ENCODE data around the gene TMEM43.

TMEM43 gene

DNA sequence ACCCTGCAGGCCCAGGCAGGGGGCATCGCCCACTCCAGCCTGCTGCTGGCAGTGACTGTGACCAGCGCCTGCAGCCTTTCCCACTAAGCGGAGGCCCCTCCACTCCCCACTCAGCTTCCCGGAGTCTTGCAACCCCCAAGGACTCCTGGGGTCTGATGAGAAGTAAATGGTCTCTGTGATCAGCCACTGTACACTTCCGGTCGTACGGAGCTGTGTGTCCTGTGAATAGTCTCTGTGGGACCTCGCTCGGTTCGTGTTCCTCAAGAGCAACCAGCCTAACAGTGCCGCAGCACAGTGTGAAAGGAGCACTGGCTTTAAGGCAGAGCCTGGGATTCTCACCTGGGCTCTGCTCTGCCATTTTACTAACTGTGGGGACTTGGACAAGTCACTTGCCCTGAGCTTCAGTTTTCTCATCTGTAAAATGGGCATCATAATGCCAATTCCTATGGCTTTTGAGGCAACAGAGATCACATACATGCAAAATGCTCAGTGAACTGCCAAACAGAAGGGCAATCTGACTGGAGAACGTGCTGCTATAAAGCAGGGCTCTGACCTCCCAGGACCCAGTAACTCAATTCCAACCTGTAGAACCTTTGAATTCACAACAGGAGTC is 26.7 kb downstream of the TMEM43 start:
- DNase-seq (ENCODE audit: low read depth in 2 of 2) = no peak

GRCh38 chr3:14152233-14152962 is 27.5 kb downstream of the TMEM43 start:
- no peak for DNase-seq (ENCODE audit: low read depth in 2 of 2)

GRCh38 chr3:14152963-14153355 is 28.1 kb downstream of the TMEM43 start:
- DNase-seq (ENCODE audit: low read depth in 2 of 2) = no peak

DNA sequence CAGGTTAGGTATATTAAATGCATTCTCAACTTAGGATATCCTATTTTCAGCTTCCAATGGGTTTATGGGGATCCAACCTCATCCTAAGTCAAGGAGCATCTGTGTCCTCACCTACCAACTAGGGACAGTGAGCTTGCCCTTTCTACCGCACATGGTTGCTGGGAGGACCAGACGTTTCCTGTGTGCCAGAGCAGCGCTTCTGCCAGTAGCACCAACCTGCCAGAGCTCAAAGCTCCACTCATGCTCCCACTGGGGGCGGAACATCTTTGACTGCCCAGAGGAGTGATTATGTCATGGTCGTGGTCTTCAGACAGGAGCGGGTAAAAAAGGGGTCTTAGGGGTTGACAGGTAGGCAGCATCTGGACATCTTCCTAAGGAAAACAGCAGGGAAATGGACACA is 28.8 kb downstream of the TMEM43 start:
- DNase-seq (ENCODE audit: low read depth in 2 of 2) = no peak

DNA sequence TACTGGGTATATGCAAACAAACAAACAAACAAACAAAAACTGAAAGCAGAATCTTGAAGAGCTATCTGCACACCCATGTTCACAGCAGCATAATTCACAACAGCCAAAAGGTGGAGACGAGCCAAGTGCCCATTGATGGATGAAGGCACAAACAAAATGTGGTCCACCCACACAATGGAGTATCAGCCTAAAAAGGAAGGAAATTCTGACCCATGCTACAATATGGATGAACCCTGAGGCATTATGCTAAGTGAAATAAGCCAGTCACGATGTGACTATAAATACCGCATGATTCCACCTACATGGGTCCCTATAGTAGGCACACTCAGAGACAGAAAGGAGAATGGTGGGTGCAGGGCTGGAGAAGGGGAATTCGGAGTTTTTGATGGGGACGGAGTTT is 29.4 kb downstream of the TMEM43 start:
- no peak for DNase-seq (ENCODE audit: low read depth in 2 of 2)

GRCh38 chr3:14154895-14155440 is 30.1 kb downstream of the TMEM43 start:
- no peak for DNase-seq (ENCODE audit: low read depth in 2 of 2)

DNA sequence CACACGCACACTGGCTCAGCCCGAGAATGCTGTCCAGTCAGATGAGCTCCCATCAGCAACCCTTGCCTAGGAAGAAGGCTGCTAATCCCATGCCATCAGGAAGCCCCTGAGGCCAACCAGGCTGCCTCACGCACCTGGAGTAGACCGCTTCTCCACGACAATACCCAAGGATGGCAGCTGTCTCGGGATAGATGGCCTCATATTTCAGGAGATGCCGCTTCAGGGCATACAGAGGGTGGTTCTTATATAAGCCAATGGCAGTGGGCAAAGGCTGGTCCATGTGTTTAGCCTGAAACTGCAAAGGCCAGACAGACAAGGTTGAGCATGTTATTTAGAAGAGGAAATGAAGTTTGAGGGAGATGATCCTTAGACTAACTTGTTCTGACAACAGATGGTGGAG is 31.3 kb downstream of the TMEM43 start:
- no peak for DNase-seq (ENCODE audit: low read depth in 2 of 2)

- no peak for DNase-seq (ENCODE audit: low read depth in 2 of 2)
These were observed 32.1 kb downstream of the TMEM43 start for GRCh38 chr3:14156843-14157561.

DNA sequence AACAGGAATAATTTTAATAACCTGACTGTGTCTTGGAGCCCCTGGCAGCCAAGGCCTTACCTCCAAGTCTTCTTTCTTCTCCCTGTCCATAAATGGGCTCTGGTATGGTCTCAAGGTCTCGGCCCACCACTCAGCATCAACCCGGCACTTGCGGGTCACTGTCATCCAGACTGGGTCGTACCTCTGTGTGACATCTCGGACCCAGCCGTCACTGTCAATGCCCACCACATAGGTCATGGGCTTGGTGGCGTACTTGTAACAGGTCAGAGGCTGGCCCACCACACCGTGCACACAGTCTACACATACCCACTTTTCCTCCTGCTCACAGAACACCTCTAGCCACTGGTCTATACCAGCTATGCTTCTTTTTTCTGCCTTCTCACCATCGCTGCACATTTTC is 33.1 kb downstream of the TMEM43 start:
- DNase-seq (ENCODE audit: low read depth in 2 of 2) = no peak

GRCh38 chr3:14158370-14158769 is 33.5 kb downstream of the TMEM43 start:
- DNase-seq (ENCODE audit: low read depth in 2 of 2) = no peak

GRCh38 chr3:14159426-14159825 is 34.6 kb downstream of the TMEM43 start:
- no peak for DNase-seq (ENCODE audit: low read depth in 2 of 2)

- no peak for DNase-seq (ENCODE audit: low read depth in 2 of 2)
These were observed 36.4 kb downstream of the TMEM43 start for GRCh38 chr3:14161282-14161681.

DNA sequence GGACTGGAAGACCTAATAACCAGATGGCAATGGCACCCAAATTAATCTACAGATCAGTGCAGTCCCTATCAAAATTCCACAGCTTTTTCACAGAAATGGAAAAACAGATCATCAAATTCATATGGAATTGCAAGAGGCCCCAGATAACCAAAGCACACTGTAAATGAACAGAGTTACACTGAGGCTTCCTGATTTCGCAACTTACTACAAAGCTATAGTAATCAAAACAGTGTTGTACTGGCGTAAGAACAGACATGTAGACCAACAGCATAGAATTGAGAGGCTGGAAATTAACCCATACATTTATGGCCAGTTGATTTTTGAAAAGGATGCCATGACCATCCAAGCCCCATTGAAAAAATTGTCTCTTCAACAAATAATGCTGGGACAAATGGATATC is 37.3 kb downstream of the TMEM43 start:
- no peak for DNase-seq (ENCODE audit: low read depth in 2 of 2)

DNA sequence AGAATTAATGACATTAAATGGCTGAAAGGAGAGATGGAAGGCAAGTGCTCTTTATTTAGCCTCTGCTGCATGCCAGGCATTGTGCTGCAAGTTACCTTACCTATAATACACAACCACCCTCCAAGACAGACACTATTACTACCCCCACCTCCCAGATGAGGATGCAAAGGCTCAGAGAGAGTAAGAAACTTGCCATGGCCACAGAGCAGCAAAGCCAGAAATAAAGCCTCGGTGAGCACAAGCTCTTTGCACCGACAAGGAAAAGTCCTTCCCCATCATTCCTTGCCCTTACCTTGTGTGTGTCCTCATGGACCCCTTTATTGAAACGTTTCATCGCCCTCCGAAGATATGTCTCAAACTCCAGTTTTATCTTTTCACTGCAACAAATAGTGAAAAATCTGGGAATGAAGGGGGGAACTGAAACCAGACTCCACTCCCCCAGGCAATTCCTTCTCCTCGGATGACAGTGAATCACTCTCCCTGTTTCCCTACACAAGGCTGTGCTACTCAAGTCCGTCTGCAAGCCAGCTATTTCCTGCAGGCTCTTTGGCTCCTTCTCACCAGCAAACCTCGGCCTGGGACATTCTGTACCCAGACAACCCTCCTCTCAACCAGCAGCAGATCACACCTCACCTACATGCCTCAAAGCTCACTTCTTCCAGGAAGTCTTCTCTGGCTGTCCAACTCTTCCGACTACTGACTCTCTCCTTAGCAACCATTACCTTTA is 42.2 kb downstream of the TMEM43 start:
- no peak for DNase-seq (ENCODE audit: low read depth in 2 of 2)

- DNase-seq (ENCODE audit: low read depth in 2 of 2) = no peak
These were observed 44.6 kb downstream of the TMEM43 start for GRCh38 chr3:14169435-14169834.

DNA sequence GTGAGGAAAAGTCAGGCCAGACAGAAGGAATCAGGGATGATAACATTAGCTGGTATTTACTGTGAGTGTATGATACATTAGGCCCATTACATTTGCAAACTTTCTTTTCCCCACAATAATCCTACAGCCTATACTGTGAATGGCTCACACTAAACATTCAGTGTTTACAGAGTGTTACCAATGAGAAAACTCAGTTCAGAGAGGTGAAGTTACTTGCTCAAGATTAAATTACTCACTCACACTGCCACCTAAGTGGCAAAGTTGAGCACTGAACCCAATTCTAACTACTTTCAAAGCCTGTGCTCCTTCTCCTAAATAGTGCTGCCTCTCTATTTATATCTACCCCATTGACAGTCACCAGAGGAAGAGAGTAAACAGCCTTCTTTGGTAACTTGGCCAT is 45.0 kb downstream of the TMEM43 start:
- no peak for DNase-seq (ENCODE audit: low read depth in 2 of 2)

- no peak for DNase-seq (ENCODE audit: low read depth in 2 of 2)
These were observed 45.8 kb downstream of the TMEM43 start for GRCh38 chr3:14170531-14171159.

- DNase-seq (ENCODE audit: low read depth in 2 of 2) = no peak
These were observed 47.6 kb downstream of the TMEM43 start for GRCh38 chr3:14172496-14172895.

DNA sequence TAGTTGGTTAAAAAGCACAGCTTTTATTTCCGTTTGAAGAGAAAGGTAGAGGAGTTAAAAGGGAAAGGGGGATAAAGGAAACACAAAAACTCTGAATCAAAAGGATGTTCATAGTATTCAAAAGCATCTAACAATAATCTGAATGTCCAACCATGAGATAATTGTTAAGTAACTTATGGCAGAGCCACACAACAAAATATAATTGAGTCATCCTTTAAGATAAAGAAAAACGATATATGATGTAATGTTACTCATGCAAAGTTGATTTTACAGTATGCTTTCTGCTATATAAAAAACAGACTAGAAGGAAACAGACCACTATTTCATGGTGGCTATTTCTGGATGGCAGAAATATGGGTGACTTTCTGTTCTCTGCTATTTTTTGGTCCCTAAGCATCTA is 49.6 kb downstream of the TMEM43 start:
- DNase-seq (ENCODE audit: low read depth in 2 of 2) = no peak

DNA sequence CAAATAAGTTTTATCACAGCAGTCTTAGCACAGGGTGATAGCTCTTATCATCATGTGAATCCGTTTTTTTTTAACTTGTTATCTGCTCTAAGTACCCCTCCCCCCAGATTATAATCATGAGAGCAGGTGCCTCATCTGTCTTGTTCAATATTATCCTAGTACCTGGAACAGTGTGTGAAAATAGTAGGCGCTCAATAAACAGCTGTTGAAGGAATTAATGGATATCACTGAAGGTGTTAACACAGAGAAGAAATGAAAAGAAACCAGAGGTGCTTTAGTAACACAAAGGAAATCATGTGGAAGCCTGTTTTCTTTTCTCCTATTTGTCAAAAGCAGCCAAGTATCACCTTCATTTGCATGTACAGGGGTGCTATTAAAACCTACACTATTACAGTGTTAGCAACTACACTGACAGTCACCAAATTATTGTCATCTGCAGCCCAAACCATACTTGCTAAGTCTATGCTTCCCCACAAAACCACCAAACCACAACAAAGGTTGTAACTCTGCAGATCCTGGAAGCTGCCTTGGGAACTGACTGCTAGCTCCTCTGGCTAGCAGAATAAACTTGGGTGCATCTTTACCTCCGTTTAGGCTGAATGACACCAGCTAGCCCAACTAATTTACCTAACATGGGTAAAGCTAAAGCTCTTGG is 50.7 kb downstream of the TMEM43 start:
- peak; percentile 29 to 32 for DNase-seq (ENCODE audit: low read depth in 2 of 2)

DNA sequence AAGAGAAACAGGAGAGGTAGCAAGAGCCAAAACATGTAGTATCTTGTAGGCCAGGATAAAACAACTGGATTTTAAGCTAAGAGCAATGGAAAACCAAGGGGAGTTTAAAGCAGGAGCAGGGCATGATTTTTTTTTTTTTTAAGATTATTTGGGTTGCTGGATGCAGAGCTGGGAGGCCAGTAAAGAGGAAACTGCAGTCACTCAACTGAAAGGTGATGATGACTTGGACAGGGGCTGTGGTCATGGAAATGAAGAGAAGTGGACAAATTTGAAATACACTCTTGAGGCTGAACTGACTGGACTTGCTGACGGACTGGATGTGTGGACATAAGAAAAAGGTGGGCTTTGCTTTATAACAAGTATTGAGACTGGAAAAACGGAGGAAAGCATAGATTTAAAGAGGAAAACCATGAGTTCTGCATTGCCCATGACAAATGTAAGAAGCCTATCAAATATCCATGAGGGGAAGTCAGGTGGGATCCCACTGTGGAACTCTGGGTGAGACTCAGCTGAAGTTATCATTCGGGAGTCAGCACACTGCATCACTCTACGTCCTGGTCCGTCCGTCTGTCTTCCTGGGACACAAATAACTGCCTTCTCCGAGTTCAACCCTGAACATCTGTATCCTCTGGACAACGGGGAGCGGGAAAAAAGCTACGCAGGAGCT is 52.9 kb downstream of the TMEM43 start:
- DNase-seq (ENCODE audit: low read depth in 2 of 2) = no peak
